Activated naive CD8-positive, alpha-beta T cell (primary cell): ENCODE results near the gene COA8.

Experiments used
- H3K27ac Mint-ChIP-seq: one replicate; pipeline ENCODE4 v1.8.0; 2021; ENCODE audit warnings: mixed read lengths
- H3K27me3 Mint-ChIP-seq: one replicate; pipeline ENCODE4 v1.8.0; 2021; ENCODE audit warnings: mixed read lengths
- H3K36me3 Mint-ChIP-seq: one replicate; pipeline ENCODE4 v1.8.0; 2021; ENCODE audit warnings: mixed read lengths
- H3K4me1 Mint-ChIP-seq: one replicate; pipeline ENCODE4 v1.8.0; 2021; ENCODE audit warnings: low read depth, mixed read lengths
- H3K4me3 Mint-ChIP-seq: one replicate; pipeline ENCODE4 v1.8.0; 2021; ENCODE audit warnings: mild to moderate bottlenecking, mixed read lengths
- H3K9me3 Mint-ChIP-seq: one replicate; pipeline ENCODE4 v1.8.0; 2021; ENCODE audit warnings: low read depth, mixed read lengths

COA8 gene

GRCh38 chr14:103531421-103532215 lies 31.1 kb upstream of the COA8 start:
- Mint-ChIP-seq H3K9me3 (no peaks in the 10 kb centered on the region), H3K4me3 (peak overlapping the region; percentile 65), H3K27me3 (no peaks in the 10 kb centered on the region), H3K4me1 (peaks cover 31% of the 10 kb centered on the region), H3K27ac (peak overlapping the region; percentile 28), H3K36me3 (no peaks in the 10 kb centered on the region)

- Mint-ChIP-seq H3K36me3 (no peaks in the 10 kb centered on the region), H3K4me1 (peaks cover 26% of the 10 kb centered on the region), H3K4me3 (peak overlapping the region; percentile 32), H3K9me3 (no peaks in the 10 kb centered on the region), H3K27me3 (no peaks in the 10 kb centered on the region), H3K27ac (no peak overlapping the region)
Measured at GRCh38 chr14:103532216-103533136, 30.3 kb upstream of the COA8 start.

- H3K4me1 Mint-ChIP-seq: peaks cover 21% of the 10 kb centered on the region
- no peaks in the 10 kb centered on the region for H3K36me3 Mint-ChIP-seq
- no peak overlapping the region for H3K27ac Mint-ChIP-seq
- H3K4me3 Mint-ChIP-seq: no peak overlapping the region
- H3K27me3 Mint-ChIP-seq: no peaks in the 10 kb centered on the region
- H3K9me3 Mint-ChIP-seq: no peaks in the 10 kb centered on the region
Measured at GRCh38 chr14:103533137-103533998, 29.4 kb upstream of the COA8 start.

GRCh38 chr14:103533999-103534575 lies 28.7 kb upstream of the COA8 start:
- Mint-ChIP-seq H3K4me3 (no peak overlapping the region), H3K27ac (no peak overlapping the region), H3K4me1 (peaks cover 19% of the 10 kb centered on the region), H3K36me3 (no peaks in the 10 kb centered on the region), H3K27me3 (no peaks in the 10 kb centered on the region), H3K9me3 (no peaks in the 10 kb centered on the region)

GRCh38 chr14:103534576-103535061 lies 28.1 kb upstream of the COA8 start:
- Mint-ChIP-seq H3K9me3 (no peaks in the 10 kb centered on the region), H3K27me3 (no peaks in the 10 kb centered on the region), H3K4me3 (no peak overlapping the region), H3K4me1 (peaks cover 18% of the 10 kb centered on the region), H3K36me3 (no peaks in the 10 kb centered on the region), H3K27ac (no peak overlapping the region)

- Mint-ChIP-seq H3K4me1 (peaks cover 13% of the 10 kb centered on the region), H3K9me3 (no peaks in the 10 kb centered on the region), H3K27me3 (no peaks in the 10 kb centered on the region)
Measured at GRCh38 chr14:103535081-103535890, 27.5 kb upstream of the COA8 start.

GRCh38 chr14:103535891-103536565 lies 26.7 kb upstream of the COA8 start:
- peaks cover 7% of the 10 kb centered on the region for H3K4me1 Mint-ChIP-seq

More at GRCh38 chr14:103535081-103535890, 27.5 kb upstream of the COA8 start:
- H3K4me3 Mint-ChIP-seq: no peak overlapping the region
- no peaks in the 10 kb centered on the region for H3K36me3 Mint-ChIP-seq
- no peak overlapping the region for H3K27ac Mint-ChIP-seq

GRCh38 chr14:103536693-103537092 lies 26.1 kb upstream of the COA8 start:
- H3K36me3 Mint-ChIP-seq: no peaks in the 10 kb centered on the region
- H3K4me3 Mint-ChIP-seq: no peak overlapping the region
- peaks cover 2% of the 10 kb centered on the region for H3K4me1 Mint-ChIP-seq
- no peaks in the 10 kb centered on the region for H3K27me3 Mint-ChIP-seq
- no peak overlapping the region for H3K27ac Mint-ChIP-seq
- H3K9me3 Mint-ChIP-seq: no peaks in the 10 kb centered on the region

More at GRCh38 chr14:103535891-103536565, 26.7 kb upstream of the COA8 start:
- H3K36me3 Mint-ChIP-seq: no peaks in the 10 kb centered on the region
- no peaks in the 10 kb centered on the region for H3K27me3 Mint-ChIP-seq
- no peak overlapping the region for H3K27ac Mint-ChIP-seq
- no peak overlapping the region for H3K4me3 Mint-ChIP-seq
- H3K9me3 Mint-ChIP-seq: no peaks in the 10 kb centered on the region

GRCh38 chr14:103537175-103537990 lies 25.4 kb upstream of the COA8 start:
- H3K27me3 Mint-ChIP-seq: no peaks in the 10 kb centered on the region
- no peak overlapping the region for H3K27ac Mint-ChIP-seq
- no peaks in the 10 kb centered on the region for H3K36me3 Mint-ChIP-seq
- H3K4me1 Mint-ChIP-seq: peaks cover 2% of the 10 kb centered on the region
- H3K4me3 Mint-ChIP-seq: no peak overlapping the region
- H3K9me3 Mint-ChIP-seq: no peaks in the 10 kb centered on the region

GRCh38 chr14:103538291-103539055 lies 24.3 kb upstream of the COA8 start:
- Mint-ChIP-seq H3K4me1 (peaks cover 2% of the 10 kb centered on the region), H3K9me3 (no peaks in the 10 kb centered on the region)

GRCh38 chr14:103539056-103539825 lies 23.5 kb upstream of the COA8 start:
- no peaks in the 10 kb centered on the region for H3K27me3 Mint-ChIP-seq
- no peak overlapping the region for H3K4me3 Mint-ChIP-seq
- H3K9me3 Mint-ChIP-seq: no peaks in the 10 kb centered on the region
- H3K4me1 Mint-ChIP-seq: peaks cover 2% of the 10 kb centered on the region
- H3K27ac Mint-ChIP-seq: peak overlapping the region; percentile 54
- no peaks in the 10 kb centered on the region for H3K36me3 Mint-ChIP-seq

More at GRCh38 chr14:103538291-103539055, 24.3 kb upstream of the COA8 start:
- Mint-ChIP-seq H3K27me3 (no peaks in the 10 kb centered on the region), H3K36me3 (no peaks in the 10 kb centered on the region), H3K4me3 (no peak overlapping the region), H3K27ac (no peak overlapping the region)
